HepG2 (cell line): ENCODE data around the gene TMC2. TPM values are rescaled to one million over a fixed set of nuclear protein-coding genes. Genes with fewer than 3 reads are reported as not detected.

ENCODE experiments used
- DNMT3B ChIP-seq: conservative IDR thresholded peaks from 2 replicates; pipeline ENCODE4 v1.6.1; 2016; ENCODE audit warnings: missing biosample characterization, control low read depth
- MTF2 ChIP-seq: sonication (generic); formaldehyde crosslinking; IDR thresholded peaks from 2 replicates; pipeline ENCODE4 v1.5.0; 2020; ENCODE audit warnings: missing genetic modification reagents, borderline replicate concordance
- THAP9 ChIP-seq: sonication (generic); formaldehyde crosslinking; IDR thresholded peaks from 2 replicates; pipeline ENCODE4; 2020; ENCODE audit warnings: missing genetic modification reagents, mild to moderate bottlenecking, borderline replicate concordance
- ZBTB26 ChIP-seq: IDR thresholded peaks from 2 replicates; pipeline ENCODE4 v1.6.1; 2016; ENCODE audit warnings: missing compliant biosample characterization, missing genetic modification reagents, borderline replicate concordance
- ZFP36 ChIP-seq: fragments of 150-350 bp; IDR thresholded peaks from 2 replicates; pipeline ENCODE4 v1.6.1; 2018; ENCODE audit warnings: borderline replicate concordance, low read length, low read depth; ENCODE audit not compliant: partially characterized antibody
- ZNF407 ChIP-seq: sonication (generic); formaldehyde crosslinking; IDR thresholded peaks from one replicate; pipeline ENCODE4 v1.5.1; 2020; ENCODE audit warnings: mild to moderate bottlenecking, missing genetic modification reagents; ENCODE audit errors: not compliant biosample characterization
- ZSCAN25 ChIP-seq: sonication (generic); formaldehyde crosslinking; IDR thresholded peaks from 2 replicates; pipeline ENCODE4 v1.8.0; 2022; ENCODE audit warnings: mild to moderate bottlenecking, missing genetic modification reagents
- polyA plus RNA-seq, 8 experiments: library from polyadenylated mRNA; depleted of rRNA in 3 of 8; stranded (reverse) in 7 of 8; unstranded in 1 of 8; fragments of >200 nt; fragmentation: Illumina TruSeq in 4 of 8; extraction: Trizol in 4 of 8; gene quantifications; 2 replicates each; pipeline versions ENCODE4 v1.2.1 to v1.2.3, GENCODE V29; 2011 to 2016; ENCODE audit warnings: low read depth in 4 of 8, missing spikeins in 1 of 8, mixed read lengths in 1 of 8; ENCODE audit not compliant: insufficient read depth in 1 of 8
- total RNA-seq, 5 experiments: library from RNA; depleted of rRNA; stranded (reverse); fragments of >200 nt; fragmentation: Illumina TruSeq; extraction: Trizol; gene quantifications; 2 replicates each; pipeline ENCODE4 v1.2.3, GENCODE V29; 2016; ENCODE audit warnings: low read depth in 1 of 5
- TF ChIP-seq, protein P1 (sequence below): sonication (generic); formaldehyde crosslinking; IDR thresholded peaks from 2 replicates; pipeline ENCODE4 v1.8.0; 2022; ENCODE audit warnings: mild to moderate bottlenecking, missing genetic modification reagents, moderate library complexity
- TF ChIP-seq, protein P2 (sequence below): sonication (generic); formaldehyde crosslinking; IDR thresholded peaks from 2 replicates; pipeline ENCODE4 v1.5.1; 2020; ENCODE audit warnings: mild to moderate bottlenecking, moderate library complexity, missing genetic modification reagents
- TF ChIP-seq, protein P3 (sequence below): sonication (generic); formaldehyde crosslinking; IDR thresholded peaks from 2 replicates; pipeline ENCODE4 v1.8.1; 2023; ENCODE audit warnings: missing genetic modification reagents, mild to moderate bottlenecking, borderline replicate concordance

Gene TMC2
- total and polyA plus RNA-seq, 2 of the 13 experiments (the other 11 are each of a cell fraction or from before 2014, with no cell fraction given), result not detected

GRCh38 chr20:2651772-2652723 is 115.7 kb downstream of the TMC2 start, which contains the start of gene NOP56 (continued):
- TF ChIP-seq, protein P1, sequence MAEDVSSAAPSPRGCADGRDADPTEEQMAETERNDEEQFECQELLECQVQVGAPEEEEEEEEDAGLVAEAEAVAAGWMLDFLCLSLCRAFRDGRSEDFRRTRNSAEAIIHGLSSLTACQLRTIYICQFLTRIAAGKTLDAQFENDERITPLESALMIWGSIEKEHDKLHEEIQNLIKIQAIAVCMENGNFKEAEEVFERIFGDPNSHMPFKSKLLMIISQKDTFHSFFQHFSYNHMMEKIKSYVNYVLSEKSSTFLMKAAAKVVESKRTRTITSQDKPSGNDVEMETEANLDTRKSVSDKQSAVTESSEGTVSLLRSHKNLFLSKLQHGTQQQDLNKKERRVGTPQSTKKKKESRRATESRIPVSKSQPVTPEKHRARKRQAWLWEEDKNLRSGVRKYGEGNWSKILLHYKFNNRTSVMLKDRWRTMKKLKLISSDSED, result no peak
- TF ChIP-seq THAP9 (CRISPR knock-in tag) (peak; percentile 54; the same call in 1 of the 2 replicates), ZBTB26 (CRISPR knock-in tag) (no peak; the same call in none of the 2 replicates), ZFP36 (no peak), ZSCAN25 (CRISPR knock-in tag) (peak; percentile 29; the same call in 1 of the 2 replicates), MTF2 (peak; percentile 60; the same call in 1 of the 2 replicates), ZNF407 (peak; percentile 77), DNMT3B (CRISPR knock-in tag) (peak; percentile 91; the same call in 1 of the 2 replicates)
- TF ChIP-seq, protein P2, sequence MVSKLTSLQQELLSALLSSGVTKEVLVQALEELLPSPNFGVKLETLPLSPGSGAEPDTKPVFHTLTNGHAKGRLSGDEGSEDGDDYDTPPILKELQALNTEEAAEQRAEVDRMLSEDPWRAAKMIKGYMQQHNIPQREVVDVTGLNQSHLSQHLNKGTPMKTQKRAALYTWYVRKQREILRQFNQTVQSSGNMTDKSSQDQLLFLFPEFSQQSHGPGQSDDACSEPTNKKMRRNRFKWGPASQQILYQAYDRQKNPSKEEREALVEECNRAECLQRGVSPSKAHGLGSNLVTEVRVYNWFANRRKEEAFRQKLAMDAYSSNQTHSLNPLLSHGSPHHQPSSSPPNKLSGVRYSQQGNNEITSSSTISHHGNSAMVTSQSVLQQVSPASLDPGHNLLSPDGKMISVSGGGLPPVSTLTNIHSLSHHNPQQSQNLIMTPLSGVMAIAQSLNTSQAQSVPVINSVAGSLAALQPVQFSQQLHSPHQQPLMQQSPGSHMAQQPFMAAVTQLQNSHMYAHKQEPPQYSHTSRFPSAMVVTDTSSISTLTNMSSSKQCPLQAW (CRISPR knock-in tag), result no peak; the same call in 1 of the 2 replicates
- TF ChIP-seq, protein P3, sequence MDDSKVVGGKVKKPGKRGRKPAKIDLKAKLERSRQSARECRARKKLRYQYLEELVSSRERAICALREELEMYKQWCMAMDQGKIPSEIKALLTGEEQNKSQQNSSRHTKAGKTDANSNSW (CRISPR knock-in tag), result peak; percentile 29; the same call in 1 of the 2 replicates
